Type B pancreatic cell (in vitro differentiated cells): Measurements from ENCODE around the gene CHPF2. TPM values are rescaled to one million over a fixed set of nuclear protein-coding genes. Genes with fewer than 3 reads are reported as not detected.
A peak's percentile ranks its signal among the peaks of the same experiment; 100 is the strongest.

Experiments
- DNase-seq: peaks from one replicate; pipeline ENCODE4 v3.0.0; 2021; ENCODE audit warnings: mixed read lengths; ENCODE audit not compliant: unreplicated experiment; ENCODE audit errors: extremely low spot score
- H3K27ac Mint-ChIP-seq: 2 replicates; pipeline ENCODE4 v1.8.0; 2021; ENCODE audit warnings: mild to moderate bottlenecking, mixed read lengths
- H3K27me3 Mint-ChIP-seq: 2 replicates; pipeline ENCODE4 v1.8.0; 2021; ENCODE audit warnings: mixed read lengths
- H3K36me3 Mint-ChIP-seq: 2 replicates; pipeline ENCODE4 v1.8.0; 2021; ENCODE audit warnings: mixed read lengths
- H3K4me1 Mint-ChIP-seq: one replicate; pipeline ENCODE4 v1.8.0; 2021; ENCODE audit warnings: mixed read lengths; ENCODE audit not compliant: unreplicated experiment
- H3K4me3 Mint-ChIP-seq: 2 replicates; pipeline ENCODE4 v1.8.0; 2021; ENCODE audit warnings: mild to moderate bottlenecking, mixed read lengths
- H3K9me3 Mint-ChIP-seq: 2 replicates; pipeline ENCODE4 v1.8.0; 2021; ENCODE audit warnings: mixed read lengths
- CTCF ChIP-seq: fragments of 200-600 bp; sonication (generic); conservative IDR thresholded peaks from 2 replicates; pipeline ENCODE4 v1.5.0; 2021; ENCODE audit warnings: antibody characterized with exemption, mild to moderate bottlenecking
- long read RNA-seq: library from polyadenylated mRNA; unstranded; transcript quantifications from one replicate; pipeline ENCODE4 v2.0.0, GENCODE V29; 2020
- total RNA-seq: library from RNA; stranded (reverse); gene quantifications from 2 replicates; pipeline ENCODE4 v1.2.1, GENCODE V29; 2021; ENCODE audit warnings: low replicate concordance

Gene CHPF2
- 44.4 and 54.7 TPM in 2 replicates for total RNA-seq
- long read RNA-seq, partial matches to known transcripts, result 0 of 1 reads
- long read RNA-seq, other reads (novel, unspliced or antisense), result 1 of 1 reads

- H3K27ac Mint-ChIP-seq, result peak within 1 kb of the TSS; percentile 90
- peak; percentile 88 for DNase-seq
Observed at GRCh38 chr7:151232091-151232916, at the start of gene CHPF2. Gene CHPF2 (plus strand): TSS chr7:151232483. CDS start chr7:151234012, 1,529 bp downstream.

GRCh38 chr7:151185762-151186639 is 46.3 kb upstream of the CHPF2 start:
- Mint-ChIP-seq H3K36me3 (no peaks in the 10 kb centered on the region), H3K27me3 (peaks cover 29% of the 10 kb centered on the region), H3K4me3 (no peak overlapping the region)

More at GRCh38 chr7:151232091-151232916, at the start of gene CHPF2:
- Mint-ChIP-seq H3K4me1 (peaks cover 31% of the 10 kb centered on the region), H3K4me3 (peak within 1 kb of the TSS; percentile 98), H3K36me3 (no peaks in the 10 kb centered on the region), H3K9me3 (no peaks in the 10 kb centered on the region), H3K27me3 (no peaks in the 10 kb centered on the region)
- no peak for TF ChIP-seq CTCF

GRCh38 chr7:151186640-151187408 is 45.5 kb upstream of the CHPF2 start, which contains the start of gene ASB10:
Gene ASB10 (minus strand): TSS chr7:151187250. CDS start chr7:151187130, 120 bp downstream.
- Mint-ChIP-seq H3K27me3 (peaks cover 30% of the 10 kb centered on the region), H3K27ac (no peak within 1 kb of the TSS), H3K36me3 (no peaks in the 10 kb centered on the region), H3K4me1 (no peaks in the 10 kb centered on the region), H3K9me3 (no peaks in the 10 kb centered on the region), H3K4me3 (no peak within 1 kb of the TSS)
- DNase-seq, result no peak
- no peak for TF ChIP-seq CTCF

More at GRCh38 chr7:151185762-151186639, 46.3 kb upstream of the CHPF2 start:
- no peak overlapping the region for H3K27ac Mint-ChIP-seq
- no peak for TF ChIP-seq CTCF
- DNase-seq, result no peak
- no peaks in the 10 kb centered on the region for H3K9me3 Mint-ChIP-seq
- no peaks in the 10 kb centered on the region for H3K4me1 Mint-ChIP-seq

GRCh38 chr7:151187409-151188251 is 44.7 kb upstream of the CHPF2 start:
- Mint-ChIP-seq H3K4me1 (no peaks in the 10 kb centered on the region), H3K36me3 (no peaks in the 10 kb centered on the region), H3K27ac (no peak overlapping the region), H3K27me3 (peaks cover 26% of the 10 kb centered on the region), H3K4me3 (no peak overlapping the region), H3K9me3 (no peaks in the 10 kb centered on the region)
- TF ChIP-seq CTCF, result no peak
- DNase-seq, result no peak
